ENCODE measurements around the gene USP40.

DNA sequence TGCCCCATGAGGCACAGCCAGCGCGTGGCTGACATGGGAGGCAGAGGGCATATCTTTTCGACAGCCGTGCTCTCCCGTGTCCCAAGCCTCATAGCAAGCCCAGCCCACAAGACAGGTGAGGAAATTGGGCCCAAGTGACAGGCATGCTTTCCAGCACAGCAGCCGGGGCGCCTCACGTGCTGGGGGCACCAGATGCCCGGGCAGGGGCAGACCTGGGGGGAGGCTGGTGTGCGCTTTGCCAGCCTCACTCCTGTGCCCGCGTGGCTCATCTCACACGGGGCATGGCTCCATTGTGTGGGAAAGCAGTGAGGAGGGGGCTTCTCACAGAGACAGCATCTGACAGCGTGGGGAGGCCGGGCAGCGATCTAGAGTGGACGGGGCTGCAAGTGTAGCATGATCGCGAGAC is 93.2 kb downstream of the USP40 start:
- TF ChIP-seq EZH2 (IDR thresholded peaks at IDR 0.05), result no peak
- TF ChIP-seq POLR2A (IDR thresholded peaks at IDR 0.05; ENCODE audit: borderline replicate concordance, extremely low read depth, insufficient read depth, insufficient read length), result no peak
- TF ChIP-seq, protein P1, sequence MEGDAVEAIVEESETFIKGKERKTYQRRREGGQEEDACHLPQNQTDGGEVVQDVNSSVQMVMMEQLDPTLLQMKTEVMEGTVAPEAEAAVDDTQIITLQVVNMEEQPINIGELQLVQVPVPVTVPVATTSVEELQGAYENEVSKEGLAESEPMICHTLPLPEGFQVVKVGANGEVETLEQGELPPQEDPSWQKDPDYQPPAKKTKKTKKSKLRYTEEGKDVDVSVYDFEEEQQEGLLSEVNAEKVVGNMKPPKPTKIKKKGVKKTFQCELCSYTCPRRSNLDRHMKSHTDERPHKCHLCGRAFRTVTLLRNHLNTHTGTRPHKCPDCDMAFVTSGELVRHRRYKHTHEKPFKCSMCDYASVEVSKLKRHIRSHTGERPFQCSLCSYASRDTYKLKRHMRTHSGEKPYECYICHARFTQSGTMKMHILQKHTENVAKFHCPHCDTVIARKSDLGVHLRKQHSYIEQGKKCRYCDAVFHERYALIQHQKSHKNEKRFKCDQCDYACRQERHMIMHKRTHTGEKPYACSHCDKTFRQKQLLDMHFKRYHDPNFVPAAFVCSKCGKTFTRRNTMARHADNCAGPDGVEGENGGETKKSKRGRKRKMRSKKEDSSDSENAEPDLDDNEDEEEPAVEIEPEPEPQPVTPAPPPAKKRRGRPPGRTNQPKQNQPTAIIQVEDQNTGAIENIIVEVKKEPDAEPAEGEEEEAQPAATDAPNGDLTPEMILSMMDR (IDR thresholded peaks at IDR 0.05 in 2 of 3, conservative IDR thresholded peaks at IDR 0.05 in 1 of 3; ENCODE audit: borderline replicate concordance in 1 of 3, insufficient read depth in 1 of 3, low read depth in 2 of 3, low read length in 2 of 3), result no peak
- no peak for TF ChIP-seq YY1 (IDR thresholded peaks at IDR 0.05; ENCODE audit: extremely low read depth, insufficient replicate concordance, low read depth, low read length)
- no peak for TF ChIP-seq CBX3 (IDR thresholded peaks at IDR 0.05; ENCODE audit: low read depth)
- no peak for TF ChIP-seq POLR2AphosphoS5 (IDR thresholded peaks at IDR 0.05; ENCODE audit: low read depth, low read length)
- TF ChIP-seq, protein P2, sequence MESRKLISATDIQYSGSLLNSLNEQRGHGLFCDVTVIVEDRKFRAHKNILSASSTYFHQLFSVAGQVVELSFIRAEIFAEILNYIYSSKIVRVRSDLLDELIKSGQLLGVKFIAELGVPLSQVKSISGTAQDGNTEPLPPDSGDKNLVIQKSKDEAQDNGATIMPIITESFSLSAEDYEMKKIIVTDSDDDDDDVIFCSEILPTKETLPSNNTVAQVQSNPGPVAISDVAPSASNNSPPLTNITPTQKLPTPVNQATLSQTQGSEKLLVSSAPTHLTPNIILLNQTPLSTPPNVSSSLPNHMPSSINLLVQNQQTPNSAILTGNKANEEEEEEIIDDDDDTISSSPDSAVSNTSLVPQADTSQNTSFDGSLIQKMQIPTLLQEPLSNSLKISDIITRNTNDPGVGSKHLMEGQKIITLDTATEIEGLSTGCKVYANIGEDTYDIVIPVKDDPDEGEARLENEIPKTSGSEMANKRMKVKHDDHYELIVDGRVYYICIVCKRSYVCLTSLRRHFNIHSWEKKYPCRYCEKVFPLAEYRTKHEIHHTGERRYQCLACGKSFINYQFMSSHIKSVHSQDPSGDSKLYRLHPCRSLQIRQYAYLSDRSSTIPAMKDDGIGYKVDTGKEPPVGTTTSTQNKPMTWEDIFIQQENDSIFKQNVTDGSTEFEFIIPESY (IDR thresholded peaks at IDR 0.05; ENCODE audit: extremely low read depth, insufficient replicate concordance, low read length), result no peak
- TF ChIP-seq, protein P3, sequence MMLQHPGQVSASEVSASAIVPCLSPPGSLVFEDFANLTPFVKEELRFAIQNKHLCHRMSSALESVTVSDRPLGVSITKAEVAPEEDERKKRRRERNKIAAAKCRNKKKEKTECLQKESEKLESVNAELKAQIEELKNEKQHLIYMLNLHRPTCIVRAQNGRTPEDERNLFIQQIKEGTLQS (IDR thresholded peaks at IDR 0.05), result no peak
- no peak for TF ChIP-seq SIN3A (IDR thresholded peaks at IDR 0.05; ENCODE audit: low read depth)
- TF ChIP-seq, protein P4, sequence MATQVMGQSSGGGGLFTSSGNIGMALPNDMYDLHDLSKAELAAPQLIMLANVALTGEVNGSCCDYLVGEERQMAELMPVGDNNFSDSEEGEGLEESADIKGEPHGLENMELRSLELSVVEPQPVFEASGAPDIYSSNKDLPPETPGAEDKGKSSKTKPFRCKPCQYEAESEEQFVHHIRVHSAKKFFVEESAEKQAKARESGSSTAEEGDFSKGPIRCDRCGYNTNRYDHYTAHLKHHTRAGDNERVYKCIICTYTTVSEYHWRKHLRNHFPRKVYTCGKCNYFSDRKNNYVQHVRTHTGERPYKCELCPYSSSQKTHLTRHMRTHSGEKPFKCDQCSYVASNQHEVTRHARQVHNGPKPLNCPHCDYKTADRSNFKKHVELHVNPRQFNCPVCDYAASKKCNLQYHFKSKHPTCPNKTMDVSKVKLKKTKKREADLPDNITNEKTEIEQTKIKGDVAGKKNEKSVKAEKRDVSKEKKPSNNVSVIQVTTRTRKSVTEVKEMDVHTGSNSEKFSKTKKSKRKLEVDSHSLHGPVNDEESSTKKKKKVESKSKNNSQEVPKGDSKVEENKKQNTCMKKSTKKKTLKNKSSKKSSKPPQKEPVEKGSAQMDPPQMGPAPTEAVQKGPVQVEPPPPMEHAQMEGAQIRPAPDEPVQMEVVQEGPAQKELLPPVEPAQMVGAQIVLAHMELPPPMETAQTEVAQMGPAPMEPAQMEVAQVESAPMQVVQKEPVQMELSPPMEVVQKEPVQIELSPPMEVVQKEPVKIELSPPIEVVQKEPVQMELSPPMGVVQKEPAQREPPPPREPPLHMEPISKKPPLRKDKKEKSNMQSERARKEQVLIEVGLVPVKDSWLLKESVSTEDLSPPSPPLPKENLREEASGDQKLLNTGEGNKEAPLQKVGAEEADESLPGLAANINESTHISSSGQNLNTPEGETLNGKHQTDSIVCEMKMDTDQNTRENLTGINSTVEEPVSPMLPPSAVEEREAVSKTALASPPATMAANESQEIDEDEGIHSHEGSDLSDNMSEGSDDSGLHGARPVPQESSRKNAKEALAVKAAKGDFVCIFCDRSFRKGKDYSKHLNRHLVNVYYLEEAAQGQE (IDR thresholded peaks at IDR 0.05; ENCODE audit: low read depth), result no peak
- TF ChIP-seq EZH2phosphoT487 (IDR thresholded peaks at IDR 0.05; ENCODE audit: borderline replicate concordance), result no peak
- no peak for TF ChIP-seq SP1 (IDR thresholded peaks at IDR 0.05; ENCODE audit: low read depth)

Measured in HCT116 (cell line).